A673 (cell line): ENCODE measurements around the gene MAPK11. TPM values are rescaled to one million over a fixed set of nuclear protein-coding genes. Genes with fewer than 3 reads are reported as not detected.

Source experiments
- BruUV-seq: library from RNA; stranded (reverse); fragments of 400-500 nt; replicated peaks from 2 replicates; lab custom pipeline; 2021; lab: Mats Ljungman, UMichigan
- CTCF ChIA-PET: fragments of 300-600 bp; sonication (Branson Sonifier 250); formaldehyde crosslinking; loops from one replicate; lab custom pipeline; 2022; ENCODE audit warnings: antibody characterized with exemption; lab: Charles Lee
- POLR2A ChIA-PET: fragments of 300-600 bp; sonication (Branson Sonifier 250); formaldehyde crosslinking; loops from one replicate; lab custom pipeline; 2022; ENCODE audit warnings: antibody characterized with exemption; ENCODE audit not compliant: low non-redundant PET; lab: Charles Lee
- DNase-seq: peaks from one replicate; pipeline ENCODE4 v3.0.0-alpha.2; 2015; ENCODE audit warnings: low spot score
- H3K27ac ChIP-seq: fragments of 200-600 bp; sonication (generic); 2 replicates; pipeline ENCODE4 v1.5.1; 2016; ENCODE audit warnings: mixed run types, low read depth, mild to moderate bottlenecking, mixed read lengths, antibody characterized with exemption, low read length; ENCODE audit not compliant: poor library complexity, severe bottlenecking
- H3K27me3 ChIP-seq: fragments of 200-600 bp; sonication (generic); replicated peaks from 2 replicates; pipeline ENCODE4 v1.6.1; 2017; ENCODE audit warnings: mixed run types, low read depth, mild to moderate bottlenecking, mixed read lengths, antibody characterized with exemption, low read length; ENCODE audit not compliant: insufficient read depth, poor library complexity
- H3K36me3 ChIP-seq: fragments of 200-600 bp; sonication (generic); 2 replicates; pipeline ENCODE4 v1.6.1; 2016; ENCODE audit warnings: mixed run types, mild to moderate bottlenecking, mixed read lengths, antibody characterized with exemption, low read length; ENCODE audit not compliant: insufficient read depth, poor library complexity, severe bottlenecking
- H3K4me1 ChIP-seq: fragments of 200-600 bp; sonication (generic); 2 replicates; pipeline ENCODE4 v1.6.1; 2017; ENCODE audit warnings: mixed run types, mild to moderate bottlenecking, mixed read lengths, antibody characterized with exemption, low read length; ENCODE audit not compliant: insufficient read depth, poor library complexity, severe bottlenecking
- H3K4me3 ChIP-seq: fragments of 200-600 bp; sonication (generic); 2 replicates; pipeline ENCODE4 v1.5.1; 2016; ENCODE audit warnings: low read depth, mixed run types, mild to moderate bottlenecking, mixed read lengths, low read length; ENCODE audit not compliant: poor library complexity, severe bottlenecking
- H3K9me3 ChIP-seq: fragments of 200-600 bp; sonication (generic); 2 replicates; pipeline ENCODE4 v1.6.1; 2016; ENCODE audit warnings: mixed run types, low read depth, mild to moderate bottlenecking, mixed read lengths, antibody characterized with exemption, low read length; ENCODE audit not compliant: poor library complexity, severe bottlenecking
- CTCF ChIP-seq: fragments of 300-800, 200-600 bp; sonication (generic); conservative IDR thresholded peaks from 2 replicates; pipeline ENCODE4 v1.5.1; 2017; ENCODE audit warnings: low read depth, mild to moderate bottlenecking, antibody characterized with exemption, low read length, moderate library complexity, mixed read lengths
- EZH2 ChIP-seq: fragments of 200-600 bp; sonication (generic); IDR thresholded peaks from 2 replicates; pipeline ENCODE4 v1.6.1; 2017; ENCODE audit warnings: borderline replicate concordance, low read depth, mild to moderate bottlenecking, mixed read lengths, antibody characterized with exemption, low read length; ENCODE audit not compliant: poor library complexity, severe bottlenecking
- intact Hi-C: fragments of 100-400 bp; cut with micrococcal nuclease; formaldehyde crosslinking; loops from one replicate; pipeline ENCODE4 v1.10.0; 2022; ENCODE audit not compliant: unreplicated experiment
- total RNA-seq: library from RNA; stranded (reverse); gene quantifications from 2 replicates; pipeline ENCODE4 v1.2.3, GENCODE V29; 2021

Gene MAPK11
- total RNA-seq, 1 experiment from 2014 or later = 5.4 TPM

GRCh38 chr22:50249341-50250248, 20.6 kb downstream of the MAPK11 start:
- ChIA-PET POLR2A (no interaction called here), CTCF (no interaction called here)
- intact Hi-C loops = loop anchor here (2.0 kb wide), 1 partner anchor 93 kb away; the partner anchor contains the start of gene PPP6R2
- H3K9me3 ChIP-seq = no peaks in the 10 kb centered on the region
- no peaks in the 10 kb centered on the region for H3K27me3 ChIP-seq
- peaks cover 7% of the 10 kb centered on the region for H3K4me1 ChIP-seq
- H3K36me3 ChIP-seq = peaks cover 19% of the 10 kb centered on the region
- H3K4me3 ChIP-seq = peak overlapping the region; percentile 78
- TF ChIP-seq EZH2 = no peak
- BruUV-seq = no TSS peak
- no peak for DNase-seq
- H3K27ac ChIP-seq = no peak overlapping the region

GRCh38 chr22:50248196-50249081, 21.7 kb downstream of the MAPK11 start:
- Histone ChIP-seq H3K4me3 (no peak overlapping the region), H3K27ac (peak overlapping the region; percentile 5), H3K36me3 (peaks cover 19% of the 10 kb centered on the region), H3K27me3 (no peaks in the 10 kb centered on the region), H3K9me3 (no peaks in the 10 kb centered on the region), H3K4me1 (peaks cover 7% of the 10 kb centered on the region)
- DNase-seq = no peak
- no peak for TF ChIP-seq CTCF
- TF ChIP-seq EZH2 = no peak
- POLR2A ChIA-PET = no interaction called here
- intact Hi-C loops = no loop called here
- BruUV-seq = no TSS peak
- CTCF ChIA-PET = interaction anchor here (0.6 kb wide), 1 partner anchor 291 kb away, joined by 6 read pairs; no protein-coding TSS in a partner anchor

GRCh38 chr22:50247748-50248147, 22.4 kb downstream of the MAPK11 start:
- intact Hi-C loops = no loop called here
- Histone ChIP-seq H3K9me3 (no peaks in the 10 kb centered on the region), H3K4me3 (no peak overlapping the region), H3K36me3 (peaks cover 19% of the 10 kb centered on the region), H3K4me1 (peaks cover 7% of the 10 kb centered on the region), H3K27ac (peak overlapping the region; percentile 5), H3K27me3 (no peaks in the 10 kb centered on the region)
- peak; percentile 76 for DNase-seq
- ChIA-PET CTCF (interaction anchor here (0.6 kb wide), 1 partner anchor 292 kb away, joined by 6 read pairs; no protein-coding TSS in a partner anchor), POLR2A (no interaction called here)
- TF ChIP-seq CTCF (no peak), EZH2 (no peak)
- BruUV-seq = no TSS peak
